ENCODE measurements around the gene ETV2. TPM values are rescaled to one million over a fixed set of nuclear protein-coding genes. Genes with fewer than 3 reads are reported as not detected.

ETV2 gene
- polyA plus RNA-seq, 2 of the 4 experiments (the other 2 are of a cell fraction): 0.36 to 1.3 TPM

GRCh38 chr19:35636651-35637050, 4.9 kb upstream of the ETV2 start (continued):
- TF ChIP-seq E2F6 (IDR thresholded peaks at IDR 0.05; ENCODE audit: borderline replicate concordance, low read depth) (no peak), ESRRA (IDR thresholded peaks at IDR 0.05; ENCODE audit: borderline replicate concordance, low read length) (no peak), ATOH8 (CRISPR knock-in tag; IDR thresholded peaks at IDR 0.05; ENCODE audit: low read depth) (no peak), KDM1A (IDR thresholded peaks at IDR 0.05; ENCODE audit: low read depth) (no peak), TFCP2L1 (CRISPR knock-in tag; IDR thresholded peaks at IDR 0.05) (no peak), GATA3 (IDR thresholded peaks at IDR 0.05; ENCODE audit: borderline replicate concordance) (no peak), ZSCAN20 (CRISPR knock-in tag; IDR thresholded peaks at IDR 0.05) (no peak), CEBPB (IDR thresholded peaks at IDR 0.05) (no peak), USF2 (IDR thresholded peaks at IDR 0.05) (no peak)

- no peak overlapping the region for H3K4me2 ChIP-seq
- H3K4me1 ChIP-seq: no peaks in the 10 kb centered on the region
- POLR2A ChIA-PET: interaction anchor here (0.9 to 1.0 kb wide), 2 partner anchors 11 to 19 kb away, joined by 3 to 4 read pairs; partner anchors contain the start of gene COX6B1
- no peak overlapping the region for H3K4me3 ChIP-seq
- FAIRE-seq (no peak), DNase-seq (ENCODE audit: low read depth in 1 of 2, low spot score in 1 of 2) (no peak), ATAC-seq (no peak)
- 94% methylated on average over 25 of the region's 25 CpGs for WGBS (ENCODE audit: missing lambda C conversion rate)
- H3K9me3 ChIP-seq: no peaks in the 10 kb centered on the region
- H3K27ac ChIP-seq: no peak overlapping the region
- TF ChIP-seq EP300 (IDR thresholded peaks at IDR 0.05): no peak
- TF ChIP-seq NPAS2 (CRISPR knock-in tag; IDR thresholded peaks at IDR 0.05; ENCODE audit: borderline replicate concordance): no peak
- no peak for TF ChIP-seq MAFK (IDR thresholded peaks at IDR 0.05; ENCODE audit: partially characterized antibody)
- no peak for TF ChIP-seq HEYL (CRISPR knock-in tag; IDR thresholded peaks at IDR 0.05)
- no peak for TF ChIP-seq KDM5A (IDR thresholded peaks at IDR 0.05)
- TF ChIP-seq ZNF302 (CRISPR knock-in tag; IDR thresholded peaks at IDR 0.05): no peak
- TF ChIP-seq GATA3 (IDR thresholded peaks at IDR 0.05; ENCODE audit: borderline replicate concordance): no peak
- no peak for TF ChIP-seq BHLHE40 (IDR thresholded peaks at IDR 0.05; ENCODE audit: low read depth, low read length)
- no peak for TF ChIP-seq SMC3 (IDR thresholded peaks at IDR 0.05)
- no peak for TF ChIP-seq ATOH8 (CRISPR knock-in tag; IDR thresholded peaks at IDR 0.05; ENCODE audit: low read depth)
- no peak for TF ChIP-seq ZC3H11A (IDR thresholded peaks at IDR 0.05)
- no peak for TF ChIP-seq E2F6 (IDR thresholded peaks at IDR 0.05; ENCODE audit: borderline replicate concordance, low read depth)
- no peak for TF ChIP-seq POLR2A (IDR thresholded peaks at IDR 0.05; ENCODE audit: low read length)
- TF ChIP-seq TFCP2L1 (CRISPR knock-in tag; IDR thresholded peaks at IDR 0.05): no peak
- no peak for TF ChIP-seq USF2 (IDR thresholded peaks at IDR 0.05)
- TF ChIP-seq CTCF (IDR thresholded peaks at IDR 0.05): no peak
- no peak for TF ChIP-seq HOXA7 (CRISPR knock-in tag; IDR thresholded peaks at IDR 0.05)
- no peak for TF ChIP-seq RARB (CRISPR knock-in tag; IDR thresholded peaks at IDR 0.05)
- no peak for TF ChIP-seq CHD2 (IDR thresholded peaks at IDR 0.05; ENCODE audit: low read length, partially characterized antibody)
- no peak for TF ChIP-seq HOXB13 (CRISPR knock-in tag; IDR thresholded peaks at IDR 0.05; ENCODE audit: low read depth)
- CTCF ChIA-PET: interaction anchor here (0.6 to 3.4 kb wide), 13 partner anchors 11 to 198 kb away, joined by 3 to 26 read pairs (median 4); partner anchors contain the start of genes COX6B1 and HAUS5
Measured at GRCh38 chr19:35637165-35637564, 4.4 kb upstream of the ETV2 start.

Measured in A549 (cell line).